ENCODE measurements around the gene HMG20A.

Gene HMG20A

DNA sequence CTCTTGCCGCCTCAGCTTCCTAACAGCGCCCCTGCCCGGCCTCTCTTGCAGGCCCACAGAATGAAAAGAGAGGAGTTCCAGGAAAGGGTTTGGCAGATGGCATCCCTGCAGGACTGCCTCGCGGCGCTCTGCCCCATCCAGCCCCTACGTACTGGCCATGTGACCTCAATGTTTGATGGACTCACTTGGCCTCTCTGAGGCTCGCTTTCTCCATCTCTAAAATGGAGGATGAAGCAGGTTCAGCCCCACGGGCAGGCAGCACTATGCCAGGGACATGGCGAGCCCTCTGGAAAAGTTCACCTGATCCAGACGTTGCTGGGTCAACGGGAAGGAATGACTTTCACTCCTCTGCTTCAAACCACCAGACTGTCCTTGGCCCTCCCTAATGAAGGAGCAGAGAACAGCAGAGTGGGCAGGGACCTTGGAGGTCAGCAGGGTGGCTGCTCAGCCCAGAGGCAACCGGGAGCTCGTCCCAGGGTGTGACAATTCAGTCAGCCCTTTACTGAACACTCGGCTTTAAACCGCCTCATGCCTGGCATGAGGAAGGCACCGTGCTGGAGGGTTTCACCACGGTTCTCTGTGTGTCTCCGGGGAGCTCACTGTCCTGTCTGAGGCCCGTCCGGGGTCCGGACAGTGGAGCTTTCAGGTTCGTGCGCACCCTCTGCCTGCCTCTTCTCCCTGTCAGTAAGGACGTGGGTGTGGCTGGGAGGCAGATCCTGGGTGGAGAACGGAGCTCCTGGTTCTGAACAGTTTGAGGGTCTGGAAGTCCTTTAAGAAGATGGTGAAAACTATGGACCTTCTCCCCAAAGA, 110.7 kb downstream of the HMG20A start:
- Histone ChIP-seq H3K36me3 (ENCODE audit: control insufficient read depth in 2 of 2, insufficient read depth in 2 of 2, low read length in 2 of 2) (no peaks in the 10 kb centered on the region), H3K9ac (ENCODE audit: low read length in 2 of 2) (no peak overlapping the region), H3K27ac (ENCODE audit: low read length) (no peak overlapping the region), H3K27me3 (ENCODE audit: control insufficient read depth in 1 of 2, insufficient read depth in 2 of 2, low read length in 2 of 2) (peaks cover 0 to 2% of the 10 kb centered on the region in 2 donors), H3K4me3 (ENCODE audit: low read length in 2 of 2) (no peak overlapping the region), H3K9me3 (ENCODE audit: control insufficient read depth in 2 of 2, low read length in 2 of 2) (no peaks in the 10 kb centered on the region), H3K4me1 (ENCODE audit: control insufficient read depth, insufficient read depth, low read length) (peaks cover 7% of the 10 kb centered on the region)

DNA sequence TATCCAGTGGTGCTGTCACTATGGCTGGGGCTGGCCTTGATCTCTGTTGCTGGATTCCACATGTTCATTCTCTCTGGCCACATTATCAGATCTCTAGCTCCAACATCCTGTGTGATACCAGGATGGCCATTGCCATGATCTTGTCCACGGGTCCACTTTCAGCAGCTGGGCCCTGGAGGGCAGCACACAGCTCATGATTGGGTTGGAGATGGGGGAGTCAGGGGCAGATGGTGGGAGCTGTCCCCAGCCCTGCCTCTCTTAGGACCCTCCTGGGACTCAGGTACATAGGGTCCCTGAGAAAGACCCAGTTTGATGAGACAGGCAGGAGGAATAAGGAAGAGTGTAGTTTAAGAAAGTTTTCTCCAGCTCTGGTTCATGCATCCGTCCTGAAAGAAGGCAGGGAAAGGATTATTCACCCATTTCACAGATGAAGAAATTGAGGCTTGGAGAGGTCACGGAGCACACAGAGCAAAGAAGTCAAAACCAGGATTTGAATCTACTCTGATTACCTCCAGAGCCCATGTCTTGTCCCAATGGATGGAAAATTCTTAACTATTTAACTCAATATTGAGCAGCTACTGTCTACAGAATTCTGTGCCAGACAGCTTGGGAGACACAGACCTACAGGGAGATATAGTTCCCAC, 111.5 kb downstream of the HMG20A start:
- Histone ChIP-seq H3K27me3 (ENCODE audit: control insufficient read depth in 1 of 2, insufficient read depth in 2 of 2, low read length in 2 of 2) (peaks cover 0 to 2% of the 10 kb centered on the region in 2 donors), H3K9me3 (ENCODE audit: control insufficient read depth in 2 of 2, low read length in 2 of 2) (no peaks in the 10 kb centered on the region), H3K27ac (ENCODE audit: low read length) (no peak overlapping the region), H3K36me3 (ENCODE audit: control insufficient read depth in 2 of 2, insufficient read depth in 2 of 2, low read length in 2 of 2) (no peaks in the 10 kb centered on the region), H3K9ac (ENCODE audit: low read length in 2 of 2) (no peak overlapping the region), H3K4me3 (ENCODE audit: low read length in 2 of 2) (no peak overlapping the region), H3K4me1 (ENCODE audit: control insufficient read depth, insufficient read depth, low read length) (peaks cover 8% of the 10 kb centered on the region)

DNA sequence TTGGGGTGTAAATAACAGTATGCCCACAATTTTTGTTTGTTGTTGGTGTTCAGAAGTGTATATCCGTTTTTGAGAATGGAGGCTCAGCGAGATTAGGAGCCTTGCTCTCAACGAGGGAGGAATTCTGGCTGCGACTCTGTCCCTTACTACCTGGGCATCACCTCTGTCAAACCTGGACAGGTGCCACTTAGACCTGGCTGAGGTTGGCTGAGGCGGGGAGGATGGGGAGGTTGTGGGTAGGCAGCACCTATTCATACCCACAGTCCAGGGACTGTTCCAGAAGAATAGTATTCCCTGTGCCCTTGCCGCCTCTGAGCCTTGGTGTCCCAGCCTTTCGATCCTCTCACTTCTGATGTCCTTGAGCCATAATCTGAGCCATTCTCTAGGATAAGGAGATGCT, 112.2 kb downstream of the HMG20A start:
- no peaks in the 10 kb centered on the region for H3K9me3 ChIP-seq (ENCODE audit: control insufficient read depth in 2 of 2, low read length in 2 of 2)
- H3K4me3 ChIP-seq (ENCODE audit: low read length in 2 of 2) = no peak overlapping the region
- H3K9ac ChIP-seq (ENCODE audit: low read length in 2 of 2) = no peak overlapping the region
- peaks cover 0 to 2% of the 10 kb centered on the region in 2 donors for H3K27me3 ChIP-seq (ENCODE audit: control insufficient read depth in 1 of 2, insufficient read depth in 2 of 2, low read length in 2 of 2)
- no peaks in the 10 kb centered on the region for H3K36me3 ChIP-seq (ENCODE audit: control insufficient read depth in 2 of 2, insufficient read depth in 2 of 2, low read length in 2 of 2)
- no peak overlapping the region for H3K27ac ChIP-seq (ENCODE audit: low read length)
- peaks cover 6% of the 10 kb centered on the region for H3K4me1 ChIP-seq (ENCODE audit: control insufficient read depth, insufficient read depth, low read length)

DNA sequence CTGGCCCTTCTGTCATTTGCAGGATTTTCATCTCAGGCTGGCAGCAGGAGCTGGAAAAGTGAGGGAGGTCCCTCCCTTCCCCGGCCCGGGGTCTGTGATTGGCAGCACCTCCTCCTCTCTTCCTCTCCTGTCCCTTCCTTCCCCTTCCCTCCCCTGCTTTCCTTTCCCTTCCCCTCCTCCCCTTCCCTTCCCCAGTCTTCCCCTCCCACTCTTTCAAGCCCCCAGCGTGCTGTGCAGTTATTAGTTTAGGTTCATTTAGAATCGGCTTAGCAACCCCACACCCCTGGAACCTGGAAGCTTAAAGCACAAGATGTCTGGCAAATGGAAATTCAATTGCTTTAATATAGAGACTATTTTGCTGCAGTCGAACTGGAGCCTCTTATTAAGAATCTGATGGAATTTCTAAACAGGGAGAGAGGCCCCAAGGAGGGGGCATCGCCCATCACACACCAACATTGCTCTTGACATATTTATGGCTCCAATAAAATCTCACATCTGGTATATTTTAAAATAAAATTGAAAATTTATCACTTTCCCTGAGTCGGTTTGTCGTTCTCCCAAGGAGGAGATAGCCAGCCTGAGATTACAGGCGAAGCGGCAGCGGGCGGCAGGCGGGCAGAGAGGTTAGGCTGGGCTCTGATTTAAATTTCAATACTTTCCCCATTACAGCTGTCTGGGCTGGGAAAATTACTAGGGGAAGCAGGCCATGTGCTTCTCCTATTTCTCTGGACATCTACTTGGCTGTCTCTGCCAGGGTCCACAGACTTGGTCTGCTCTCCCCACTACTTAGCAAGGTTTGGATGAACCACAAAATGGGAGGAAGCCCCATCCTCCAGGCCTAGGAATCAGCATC, 113.1 kb downstream of the HMG20A start:
- Histone ChIP-seq H3K9ac (ENCODE audit: low read length in 2 of 2) (no peak overlapping the region), H3K4me3 (ENCODE audit: low read length in 2 of 2) (no peak overlapping the region), H3K9me3 (ENCODE audit: control insufficient read depth in 2 of 2, low read length in 2 of 2) (no peaks in the 10 kb centered on the region), H3K36me3 (ENCODE audit: control insufficient read depth in 2 of 2, insufficient read depth in 2 of 2, low read length in 2 of 2) (no peaks in the 10 kb centered on the region), H3K27ac (ENCODE audit: low read length) (no peak overlapping the region), H3K27me3 (ENCODE audit: control insufficient read depth in 1 of 2, insufficient read depth in 2 of 2, low read length in 2 of 2) (peaks cover 0 to 2% of the 10 kb centered on the region in 2 donors), H3K4me1 (ENCODE audit: control insufficient read depth, insufficient read depth, low read length) (peaks cover 4% of the 10 kb centered on the region)

All from stomach smooth muscle (tissue), 2 donors.